Heart left ventricle (tissue), 16 donors: ENCODE results near the gene CDCP2. TPM values are rescaled to one million over a fixed set of nuclear protein-coding genes. Genes with fewer than 3 reads are reported as not detected.

Experiments used
- ATAC-seq, 4 donors: fragments of 200-7000 bp; cut with Tn5 transposase; one replicate each; pipeline ENCODE4 v1.9.1; 2020 to 2022; ENCODE audit warnings: moderate library complexity in 4 of 4, mild to moderate bottlenecking in 3 of 4, moderate number of reproducible peaks in 1 of 4
- DNase-seq, 5 donors: peaks; one replicate each; pipeline ENCODE4 v3.0.0-alpha.2; 2020
- H3K27ac ChIP-seq, 12 donors: fragments of 200-600 bp; sonication (generic) in 4 of 12; one replicate each; pipeline versions ENCODE4 v1.5.0 to v1.8.0; 2016 to 2022; ENCODE audit warnings: mild to moderate bottlenecking in 2 of 12
- H3K27me3 ChIP-seq, 9 donors: fragments of 200-600 bp; sonication (generic) in 2 of 9; one replicate each; pipeline versions ENCODE4 v1.5.1 to v1.8.0; 2016 to 2022; ENCODE audit warnings: mild to moderate bottlenecking in 3 of 9
- H3K36me3 ChIP-seq, 9 donors: fragments of 200-600 bp; sonication (generic) in 2 of 9; one replicate each; pipeline versions ENCODE4 v1.5.0 to v1.8.0; 2018 to 2022; ENCODE audit warnings: mild to moderate bottlenecking in 2 of 9
- H3K4me1 ChIP-seq, 12 donors: fragments of 200-600 bp; sonication (generic) in 4 of 12; one replicate each; pipeline versions ENCODE4 v1.5.0 to v1.8.0; 2016 to 2022; ENCODE audit warnings: mild to moderate bottlenecking in 3 of 12
- H3K4me3 ChIP-seq, 12 donors: fragments of 200-600 bp; sonication (generic) in 4 of 12; one replicate each; pipeline versions ENCODE4 v1.5.0 to v1.8.0; 2017 to 2022; ENCODE audit warnings: mild to moderate bottlenecking in 9 of 12, moderate library complexity in 4 of 12
- H3K9me3 ChIP-seq, 12 donors: fragments of 200-600 bp; sonication (generic) in 4 of 12; one replicate each; pipeline versions ENCODE4 v1.5.0 to v1.8.0; 2016 to 2022; ENCODE audit warnings: mild to moderate bottlenecking in 1 of 12
- CTCF ChIP-seq, 12 donors: fragments of 200-600 bp; sonication (generic) in 4 of 12; IDR thresholded peaks; one replicate each; pipeline versions ENCODE4 v1.5.0 to v1.8.0; 2018 to 2022; ENCODE audit warnings: antibody characterized with exemption in 12 of 12, mild to moderate bottlenecking in 5 of 12
- POLR2A ChIP-seq, 2 donors: fragments of 450-650 bp; IDR thresholded peaks; one replicate each; pipeline ENCODE4 v1.6.1; 2017; ENCODE audit warnings: antibody characterized with exemption in 2 of 2, mild to moderate bottlenecking in 2 of 2, moderate library complexity in 2 of 2
- WGBS, 4 donors: extraction: QIAGEN DNeasy Blood & Tissue Kit in 2 of 4; methylation state at CpG; one replicate each; pipeline versions ENCODE4 v1.1.5 to v1.1.7; 2013 to 2018; 5-methylcytosine and 5-hydroxymethylcytosine counted together
- intact Hi-C, 10 donors: fragments of 100-400 bp; cut with DNase I; formaldehyde crosslinking; loops; one replicate each; pipeline versions ENCODE4 v1.11.1 to v1.14.2; 2022
- polyA plus RNA-seq, 2 donors: library from polyadenylated mRNA; stranded (reverse); fragments of 200-250 nt; gene quantifications; one replicate each; pipeline ENCODE4 v1.2.3, GENCODE V29; 2013
- total RNA-seq, 9 donors: library from RNA; depleted of rRNA in 2 of 9; stranded (reverse); fragments of >200 nt in 2 of 9; fragmentation: NEBNext Ultra II Directional in 3 of 9; extraction: Animal tissue kit (Norgen Biotek cat#: 25700) in 3 of 9; gene quantifications; one replicate each; pipeline versions ENCODE4 v1.1.0 to v1.2.4, GENCODE V29; 2016 to 2023
- donor health status: ischemic (EF 13 %, LVEDD 7.1; RV severe dilation, severe dysfunction).
- donor health status: healthy with polysubstance abuse.
- donor health status: DM: no; HTN: yes; CAD: no.
- donor health status: DM: no; HTN: no; CAD: no.
- donor health status: ischemic (EF 25% LVEDD 6.9; RV normal size, moderate dysfunction).
- donor health status: ischemic (EF 25% LVEDD 5.7; RV mildly dilated, moderate dysfunction).
- donor health status: healthy.
- donor health status: DM: yes; HTN: yes; CAD: no.
- donor health status: ischemic (EF 35%, LVEDD 5.7; RV mildly dilated, moderate dysfunction).
- donor health status: nonischemic (EF 11% LVEDD 7.7; RV severe dilation, severe dysfunction).
- donor health status: DM: yes; HTN: yes; CAD: no.
- donor health status: PGD.
- donor health status: ischemic (EF 29% LVEDD 5.4; RV normal size, mild dysfunction).
- donor health status: nonischemic (EF 23%, LVEDD 6.1; RV moderate dilation, normal function).

The CDCP2 gene
- total and polyA plus RNA-seq, 11 donors, result 0.29 TPM; not detected in 10

- 86 to 92% (median 89%) methylated on average over 10 to 11 of the region's 11 CpGs for WGBS, 4 donors
- DNase-seq, result peak in 1 of 5 donors; percentile 11
- no peak overlapping the region for H3K27ac ChIP-seq
- no peaks in the 10 kb centered on the region for H3K36me3 ChIP-seq
- intact Hi-C loops, result loop anchor here in 1 of 10 donors (2.0 kb wide), 1 partner anchor 37 kb away; no protein-coding TSS in a partner anchor
- H3K4me1 ChIP-seq, result peaks cover 0 to 13% (median 8%) of the 10 kb centered on the region in 12 donors
- H3K27me3 ChIP-seq, result peaks cover 0 to 4% (median 0%) of the 10 kb centered on the region in 9 donors
- H3K9me3 ChIP-seq, result no peaks in the 10 kb centered on the region
- H3K4me3 ChIP-seq, result no peak overlapping the region
- no peak for TF ChIP-seq CTCF (IDR thresholded peaks at IDR 0.05)
- TF ChIP-seq POLR2A (IDR thresholded peaks at IDR 0.05), result no peak
- ATAC-seq, result no peak
These were observed 34.8 kb downstream of the CDCP2 start for GRCh38 chr1:54117815-54118563.

GRCh38 chr1:54115520-54115919 is 37.3 kb downstream of the CDCP2 start:
- Histone ChIP-seq H3K36me3 (no peaks in the 10 kb centered on the region), H3K4me3 (no peak overlapping the region), H3K9me3 (no peaks in the 10 kb centered on the region), H3K27ac (no peak overlapping the region), H3K4me1 (no peaks in the 10 kb centered on the region), H3K27me3 (peaks cover 0 to 3% (median 0%) of the 10 kb centered on the region in 9 donors)
- no peak for TF ChIP-seq POLR2A (IDR thresholded peaks at IDR 0.05)
- TF ChIP-seq CTCF (IDR thresholded peaks at IDR 0.05), result no peak
- no peak for DNase-seq
- intact Hi-C loops, result no loop called here
- WGBS, 4 donors, result 87 to 94% (median 90%) methylated on average over 3 of the region's 3 CpGs
- ATAC-seq, result no peak

GRCh38 chr1:54114955-54115354 is 37.8 kb downstream of the CDCP2 start:
- Histone ChIP-seq H3K4me1 (no peaks in the 10 kb centered on the region), H3K36me3 (no peaks in the 10 kb centered on the region), H3K4me3 (no peak overlapping the region), H3K27me3 (no peaks in the 10 kb centered on the region), H3K27ac (no peak overlapping the region), H3K9me3 (no peaks in the 10 kb centered on the region)
- DNase-seq (peak in 1 of 5 donors; percentile 9), ATAC-seq (no peak)
- intact Hi-C loops, result no loop called here
- WGBS, 4 donors, result 80 to 86% (median 83%) methylated on average over 6 of the region's 6 CpGs
- TF ChIP-seq CTCF (IDR thresholded peaks at IDR 0.05), result no peak

DNA sequence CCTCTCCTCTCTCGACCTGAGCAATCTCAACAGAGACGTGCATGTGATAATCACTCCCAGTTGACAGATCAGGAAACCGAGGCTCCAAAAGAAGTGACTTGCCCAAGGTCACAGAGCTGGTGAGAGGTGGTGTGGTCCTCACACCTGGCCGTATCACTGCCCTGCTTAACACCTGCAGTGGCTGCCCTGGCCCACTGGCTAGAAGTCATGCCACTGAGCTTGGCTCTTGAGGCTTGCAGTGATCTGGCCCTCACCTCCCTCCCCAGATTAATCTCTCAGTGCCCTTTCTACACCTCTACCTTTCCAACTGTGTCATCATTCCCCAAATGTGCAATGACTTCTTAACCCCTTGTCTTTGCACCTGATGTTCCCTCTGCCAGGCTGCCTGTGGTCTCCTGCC is 38.8 kb downstream of the CDCP2 start:
- no peaks in the 10 kb centered on the region for H3K27me3 ChIP-seq
- ATAC-seq (no peak), DNase-seq (no peak)
- TF ChIP-seq POLR2A (IDR thresholded peaks at IDR 0.05), result no peak
- TF ChIP-seq CTCF (IDR thresholded peaks at IDR 0.05), result no peak
- H3K9me3 ChIP-seq, result no peaks in the 10 kb centered on the region
- no peaks in the 10 kb centered on the region for H3K36me3 ChIP-seq
- H3K4me3 ChIP-seq, result no peak overlapping the region
- H3K4me1 ChIP-seq, result no peaks in the 10 kb centered on the region
- intact Hi-C loops, result no loop called here
- no peak overlapping the region for H3K27ac ChIP-seq
- 68 to 92% (median 85%) methylated on average over 3 to 4 of the region's 4 CpGs for WGBS, 4 donors
